ENCODE measurements around the gene DNAJB8. TPM values are rescaled to one million over a fixed set of nuclear protein-coding genes. Genes with fewer than 3 reads are reported as not detected.

Gene DNAJB8
- total and polyA plus RNA-seq, 4 donors: not detected

- TF ChIP-seq GABPA (IDR thresholded peaks at IDR 0.05 in 1 of 2, conservative IDR thresholded peaks at IDR 0.05 in 1 of 2) (no peak), ZBTB33 (IDR thresholded peaks at IDR 0.05) (no peak), RAD21 (IDR thresholded peaks at IDR 0.05) (no peak)
These were observed 12.9 kb upstream of the DNAJB8 start (continued) for GRCh38 chr3:128479558-128480086.

- H3K4me3 ChIP-seq (ENCODE audit: low read depth in 1 of 3, low read length in 3 of 3): no peak overlapping the region
- no peaks in the 10 kb centered on the region for H3K9me3 ChIP-seq (ENCODE audit: control insufficient read depth in 4 of 4, low read length in 3 of 4)
- DNase-seq (ENCODE audit: low spot score): no peak
- H3K9ac ChIP-seq (ENCODE audit: low read depth in 1 of 2, low read length in 2 of 2): no peak overlapping the region
- 65% methylated on average over 11 of the region's 11 CpGs for WGBS
- no peak for TF ChIP-seq MAX (IDR thresholded peaks at IDR 0.05)
- TF ChIP-seq FOXA2 (IDR thresholded peaks at IDR 0.05): no peak
- TF ChIP-seq RXRA (IDR thresholded peaks at IDR 0.05): no peak
- TF ChIP-seq YY1 (IDR thresholded peaks at IDR 0.05): no peak
- TF ChIP-seq GABPA (IDR thresholded peaks at IDR 0.05 in 1 of 2, conservative IDR thresholded peaks at IDR 0.05 in 1 of 2): no peak
- no peak for TF ChIP-seq HNF4A (conservative IDR thresholded peaks at IDR 0.05)
- TF ChIP-seq ZBTB33 (IDR thresholded peaks at IDR 0.05): no peak
- no peak for TF ChIP-seq EGR1 (IDR thresholded peaks at IDR 0.05; ENCODE audit: low read depth in 2 of 2)
- no peak for TF ChIP-seq HNF4G (IDR thresholded peaks at IDR 0.05)
- no peak for TF ChIP-seq REST (IDR thresholded peaks at IDR 0.05)
- TF ChIP-seq ATF3 (IDR thresholded peaks at IDR 0.05): no peak
- TF ChIP-seq FOXA1 (IDR thresholded peaks at IDR 0.05): no peak
- TF ChIP-seq NR2F2 (IDR thresholded peaks at IDR 0.05): no peak
- no peak for TF ChIP-seq SP1 (IDR thresholded peaks at IDR 0.05)
- no peaks in the 10 kb centered on the region for H3K36me3 ChIP-seq (ENCODE audit: control insufficient read depth in 4 of 4, insufficient read depth in 3 of 4, low read depth in 1 of 4, low read length in 3 of 4)
- peaks cover 0 to 16% (median 7%) of the 10 kb centered on the region in 4 donors for H3K27me3 ChIP-seq (ENCODE audit: control insufficient read depth in 4 of 4, insufficient read depth in 4 of 4, low read length in 3 of 4)
- H3K4me1 ChIP-seq (ENCODE audit: control insufficient read depth in 4 of 4, insufficient read depth in 4 of 4, low read length in 3 of 4): no peaks in the 10 kb centered on the region
- no peak overlapping the region for H3K27ac ChIP-seq (ENCODE audit: low read depth in 1 of 2, low read length in 2 of 2)
These were observed 12.2 kb upstream of the DNAJB8 start for GRCh38 chr3:128478576-128479506.
